Measurements from ENCODE around the gene TEKT5.

DNA sequence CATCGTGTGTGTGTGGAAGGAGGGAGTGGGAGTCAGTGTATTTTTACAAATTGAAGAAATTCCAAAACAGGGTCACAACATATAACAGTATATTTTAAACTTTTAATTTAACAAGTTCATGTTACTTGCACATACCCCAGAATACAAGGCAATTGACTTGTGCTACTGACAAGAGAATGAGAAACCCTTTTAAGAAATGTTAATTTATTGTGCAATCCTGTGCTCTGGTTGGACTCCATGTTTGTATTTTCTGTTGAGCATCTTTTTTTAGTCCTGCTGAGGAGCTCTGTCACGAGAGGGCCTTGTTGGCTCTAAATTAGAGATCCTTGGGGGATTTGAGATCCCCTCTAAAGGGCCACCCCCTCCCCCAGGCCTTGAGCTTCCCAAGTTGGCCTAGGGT, 113.2 kb downstream of the TEKT5 start:
- TF ChIP-seq, protein P1, sequence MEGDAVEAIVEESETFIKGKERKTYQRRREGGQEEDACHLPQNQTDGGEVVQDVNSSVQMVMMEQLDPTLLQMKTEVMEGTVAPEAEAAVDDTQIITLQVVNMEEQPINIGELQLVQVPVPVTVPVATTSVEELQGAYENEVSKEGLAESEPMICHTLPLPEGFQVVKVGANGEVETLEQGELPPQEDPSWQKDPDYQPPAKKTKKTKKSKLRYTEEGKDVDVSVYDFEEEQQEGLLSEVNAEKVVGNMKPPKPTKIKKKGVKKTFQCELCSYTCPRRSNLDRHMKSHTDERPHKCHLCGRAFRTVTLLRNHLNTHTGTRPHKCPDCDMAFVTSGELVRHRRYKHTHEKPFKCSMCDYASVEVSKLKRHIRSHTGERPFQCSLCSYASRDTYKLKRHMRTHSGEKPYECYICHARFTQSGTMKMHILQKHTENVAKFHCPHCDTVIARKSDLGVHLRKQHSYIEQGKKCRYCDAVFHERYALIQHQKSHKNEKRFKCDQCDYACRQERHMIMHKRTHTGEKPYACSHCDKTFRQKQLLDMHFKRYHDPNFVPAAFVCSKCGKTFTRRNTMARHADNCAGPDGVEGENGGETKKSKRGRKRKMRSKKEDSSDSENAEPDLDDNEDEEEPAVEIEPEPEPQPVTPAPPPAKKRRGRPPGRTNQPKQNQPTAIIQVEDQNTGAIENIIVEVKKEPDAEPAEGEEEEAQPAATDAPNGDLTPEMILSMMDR (conservative IDR thresholded peaks at IDR 0.05; ENCODE audit: low read length) = no peak
- TF ChIP-seq EZH2phosphoT487 (IDR thresholded peaks at IDR 0.05; ENCODE audit: borderline replicate concordance) = no peak
